ENCODE measurements around the gene PNPLA8.

The PNPLA8 gene

GRCh38 chr7:108449521-108449920, 76.4 kb downstream of the PNPLA8 start:
- DNase-seq (ENCODE audit: low spot score), result no peak

DNA sequence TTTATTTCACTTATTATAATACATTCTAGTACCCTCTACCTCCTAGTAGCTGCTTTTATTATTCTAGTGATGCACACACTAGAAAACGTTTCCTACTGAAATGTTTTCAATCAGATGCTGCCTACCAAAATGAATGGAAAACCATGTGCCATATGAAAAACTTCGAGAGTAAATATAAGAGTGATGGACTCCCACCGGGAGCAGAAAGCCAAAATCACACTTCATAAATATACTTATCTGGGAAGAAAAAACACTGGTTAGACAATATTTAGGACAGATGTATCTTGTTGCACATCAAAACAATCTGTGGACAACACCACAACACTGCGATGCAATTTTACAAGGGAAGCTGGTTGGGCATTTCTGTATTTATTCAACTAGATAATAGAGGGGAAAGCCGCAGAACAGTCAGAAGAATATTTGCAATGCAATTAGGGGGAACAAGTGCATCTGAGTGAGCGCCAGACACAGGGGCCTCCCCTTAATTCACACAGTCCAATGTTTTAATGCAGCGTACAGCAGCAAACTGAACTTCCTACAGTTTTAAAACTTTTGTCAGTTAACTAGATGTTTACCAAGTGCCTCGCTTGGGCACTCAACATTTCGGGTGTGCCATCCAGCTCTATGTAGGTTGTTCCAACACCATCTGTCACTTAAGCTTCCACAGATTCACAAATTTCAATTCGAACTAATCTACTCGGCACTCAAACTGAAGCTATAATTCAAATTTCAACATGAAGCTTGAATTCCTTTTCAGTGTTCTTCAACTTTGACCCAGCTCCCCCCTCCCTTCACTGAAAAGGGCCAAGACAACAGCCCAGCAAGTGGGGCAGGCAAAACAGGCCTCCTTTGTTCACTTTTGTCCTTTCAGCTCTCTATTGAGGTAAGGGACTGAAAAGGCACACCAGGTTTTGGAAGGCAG, 77.1 kb downstream of the PNPLA8 start:
- Histone ChIP-seq H3K27ac (ENCODE audit: poor library complexity, severe bottlenecking) (no peak overlapping the region), H3K4me1 (ENCODE audit: insufficient read depth, poor library complexity, severe bottlenecking) (no peaks in the 10 kb centered on the region), H3K36me3 (ENCODE audit: low read depth) (no peaks in the 10 kb centered on the region), H3K4me3 (ENCODE audit: severe bottlenecking) (no peak overlapping the region), H3K9me3 (ENCODE audit: severe bottlenecking) (no peaks in the 10 kb centered on the region), H3K27me3 (ENCODE audit: insufficient read depth, poor library complexity, severe bottlenecking) (peaks cover 13% of the 10 kb centered on the region)
- no peak for ATAC-seq (ENCODE audit: low read depth)
- no peak for TF ChIP-seq CTCF (IDR thresholded peaks at IDR 0.05; ENCODE audit: poor library complexity, severe bottlenecking)
- no peak for DNase-seq (ENCODE audit: low spot score)

More at GRCh38 chr7:108449521-108449920, 76.4 kb downstream of the PNPLA8 start:
- no peaks in the 10 kb centered on the region for H3K36me3 ChIP-seq (ENCODE audit: low read depth)
- H3K9me3 ChIP-seq (ENCODE audit: severe bottlenecking), result no peaks in the 10 kb centered on the region
- H3K27me3 ChIP-seq (ENCODE audit: insufficient read depth, poor library complexity, severe bottlenecking), result peaks cover 20% of the 10 kb centered on the region
- no peak overlapping the region for H3K27ac ChIP-seq (ENCODE audit: poor library complexity, severe bottlenecking)
- no peaks in the 10 kb centered on the region for H3K4me1 ChIP-seq (ENCODE audit: insufficient read depth, poor library complexity, severe bottlenecking)
- no peak overlapping the region for H3K4me3 ChIP-seq (ENCODE audit: severe bottlenecking)
- TF ChIP-seq CTCF (IDR thresholded peaks at IDR 0.05; ENCODE audit: poor library complexity, severe bottlenecking), result no peak
- ATAC-seq (ENCODE audit: low read depth), result no peak

DNA sequence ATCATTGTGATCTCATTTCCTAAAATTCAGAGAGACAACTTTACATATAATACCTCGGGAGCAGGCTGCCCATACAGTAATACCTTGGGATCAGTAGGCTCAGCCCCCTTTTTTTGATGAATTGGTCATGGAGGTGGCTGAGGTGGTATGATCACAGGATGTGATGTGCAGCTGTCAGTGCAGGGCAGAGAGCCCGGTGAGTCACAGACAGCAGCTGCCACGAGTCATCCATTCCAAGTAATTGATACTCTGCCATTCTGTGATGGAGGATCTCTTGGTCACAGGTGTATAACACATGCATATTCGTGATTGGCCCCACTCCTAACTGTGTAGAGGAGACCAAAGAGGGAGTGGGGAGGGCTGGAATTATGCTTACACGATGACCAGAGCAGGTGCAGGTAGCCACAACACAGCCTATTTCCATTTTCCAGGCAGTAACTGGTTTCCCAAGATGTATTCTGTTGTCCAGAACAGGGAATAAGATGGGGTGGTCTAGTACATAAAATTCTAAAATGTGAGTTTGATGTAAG, 83.8 kb downstream of the PNPLA8 start:
- H3K4me1 ChIP-seq (ENCODE audit: insufficient read depth, poor library complexity, severe bottlenecking), result no peaks in the 10 kb centered on the region
- H3K9me3 ChIP-seq (ENCODE audit: severe bottlenecking), result no peaks in the 10 kb centered on the region
- ATAC-seq (ENCODE audit: low read depth) (peak; percentile 94), DNase-seq (ENCODE audit: low spot score) (no peak)
- H3K4me3 ChIP-seq (ENCODE audit: severe bottlenecking), result no peak overlapping the region
- no peaks in the 10 kb centered on the region for H3K36me3 ChIP-seq (ENCODE audit: low read depth)
- H3K27ac ChIP-seq (ENCODE audit: poor library complexity, severe bottlenecking), result no peak overlapping the region
- H3K27me3 ChIP-seq (ENCODE audit: insufficient read depth, poor library complexity, severe bottlenecking), result no peaks in the 10 kb centered on the region
- no peak for TF ChIP-seq CTCF (IDR thresholded peaks at IDR 0.05; ENCODE audit: poor library complexity, severe bottlenecking)

DNA sequence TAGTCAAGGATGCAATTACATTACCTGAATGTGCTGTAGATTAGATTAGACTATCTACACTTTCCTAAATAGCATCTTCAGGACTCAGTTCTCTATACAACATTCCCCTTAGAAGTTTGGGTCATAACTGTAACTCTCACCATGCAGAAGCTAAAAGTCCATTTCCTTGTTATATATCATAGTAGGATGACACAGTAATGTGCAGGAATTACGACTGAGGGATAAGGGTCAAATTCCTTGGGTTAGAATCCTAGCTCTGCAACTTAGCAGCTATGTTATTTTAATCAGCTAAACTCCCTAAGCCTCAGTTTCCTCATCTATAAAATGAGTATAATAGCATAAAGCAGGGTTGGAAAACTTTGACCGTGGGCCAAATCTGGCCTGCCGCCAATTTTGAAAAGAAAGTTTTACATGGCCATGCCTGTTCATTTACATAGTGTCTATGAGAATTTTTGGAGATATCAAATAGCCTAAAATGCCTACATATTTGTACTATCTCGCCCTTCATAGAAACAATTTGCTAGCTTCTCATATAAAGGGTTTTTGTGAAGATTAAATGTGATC, 84.5 kb downstream of the PNPLA8 start:
- ATAC-seq (ENCODE audit: low read depth) (no peak), DNase-seq (ENCODE audit: low spot score) (no peak)
- no peak for TF ChIP-seq CTCF (IDR thresholded peaks at IDR 0.05; ENCODE audit: poor library complexity, severe bottlenecking)
- Histone ChIP-seq H3K36me3 (ENCODE audit: low read depth) (no peaks in the 10 kb centered on the region), H3K4me1 (ENCODE audit: insufficient read depth, poor library complexity, severe bottlenecking) (no peaks in the 10 kb centered on the region), H3K9me3 (ENCODE audit: severe bottlenecking) (no peaks in the 10 kb centered on the region), H3K4me3 (ENCODE audit: severe bottlenecking) (no peak overlapping the region), H3K27me3 (ENCODE audit: insufficient read depth, poor library complexity, severe bottlenecking) (no peaks in the 10 kb centered on the region), H3K27ac (ENCODE audit: poor library complexity, severe bottlenecking) (no peak overlapping the region)
